ENCODE measurements around the gene PDZD2. TPM values are rescaled to one million over a fixed set of nuclear protein-coding genes. Genes with fewer than 3 reads are reported as not detected.
"Not testable (repeated sequence)": the region's sequence is repeated elsewhere in the genome, so short reads cannot be mapped to it uniquely, and the experiment has no call there.

The PDZD2 gene
- total RNA-seq, 1 experiment from 2014 or later, result 2.1 TPM

GRCh38 chr5:31995714-31996113, 356.8 kb downstream of the PDZD2 start:
- H3K36me3 ChIP-seq (replicated peaks; ENCODE audit: control insufficient read depth, insufficient read depth, low read length), result no peaks in the 10 kb centered on the region
- H3K27me3 ChIP-seq (ENCODE audit: control insufficient read depth, insufficient read depth, low read length), result no peaks in the 10 kb centered on the region
- H3K4me3 ChIP-seq (ENCODE audit: insufficient read depth, low read depth, low read length), result no peak overlapping the region
- no peak for DNase-seq

- Histone ChIP-seq H3K27me3 (ENCODE audit: control insufficient read depth, insufficient read depth, low read length) (no peaks in the 10 kb centered on the region), H3K4me3 (ENCODE audit: insufficient read depth, low read depth, low read length) (no peak overlapping the region), H3K36me3 (replicated peaks; ENCODE audit: control insufficient read depth, insufficient read depth, low read length) (no peaks in the 10 kb centered on the region)
- no peak for DNase-seq
Observed at GRCh38 chr5:31996909-31997308, 358.0 kb downstream of the PDZD2 start.

- no peak for DNase-seq
- Histone ChIP-seq H3K27me3 (ENCODE audit: control insufficient read depth, insufficient read depth, low read length) (no peaks in the 10 kb centered on the region), H3K36me3 (replicated peaks; ENCODE audit: control insufficient read depth, insufficient read depth, low read length) (peaks cover 2% of the 10 kb centered on the region), H3K4me3 (ENCODE audit: insufficient read depth, low read depth, low read length) (no peak overlapping the region)
Observed at GRCh38 chr5:31999470-31999869, 360.5 kb downstream of the PDZD2 start.

- Histone ChIP-seq H3K4me3 (ENCODE audit: insufficient read depth, low read depth, low read length) (no peak overlapping the region), H3K36me3 (replicated peaks; ENCODE audit: control insufficient read depth, insufficient read depth, low read length) (peaks cover 2% of the 10 kb centered on the region), H3K27me3 (ENCODE audit: control insufficient read depth, insufficient read depth, low read length) (no peaks in the 10 kb centered on the region)
- no peak for DNase-seq
Observed at GRCh38 chr5:32000731-32001130, 361.8 kb downstream of the PDZD2 start.

GRCh38 chr5:32001284-32001683, 362.4 kb downstream of the PDZD2 start:
- no peak overlapping the region for H3K4me3 ChIP-seq (ENCODE audit: insufficient read depth, low read depth, low read length)
- H3K36me3 ChIP-seq (replicated peaks; ENCODE audit: control insufficient read depth, insufficient read depth, low read length), result peaks cover 2% of the 10 kb centered on the region
- DNase-seq, result no peak
- H3K27me3 ChIP-seq (ENCODE audit: control insufficient read depth, insufficient read depth, low read length), result no peaks in the 10 kb centered on the region

GRCh38 chr5:32001707-32002106, 362.8 kb downstream of the PDZD2 start:
- Histone ChIP-seq H3K27me3 (ENCODE audit: control insufficient read depth, insufficient read depth, low read length) (no peaks in the 10 kb centered on the region), H3K36me3 (replicated peaks; ENCODE audit: control insufficient read depth, insufficient read depth, low read length) (peaks cover 2% of the 10 kb centered on the region), H3K4me3 (ENCODE audit: insufficient read depth, low read depth, low read length) (no peak overlapping the region)
- no peak for DNase-seq

- no peak for DNase-seq
- Histone ChIP-seq H3K4me3 (ENCODE audit: insufficient read depth, low read depth, low read length) (no peak overlapping the region), H3K27me3 (ENCODE audit: control insufficient read depth, insufficient read depth, low read length) (no peaks in the 10 kb centered on the region), H3K36me3 (replicated peaks; ENCODE audit: control insufficient read depth, insufficient read depth, low read length) (peaks cover 2% of the 10 kb centered on the region)
Observed at GRCh38 chr5:32002755-32003154, 363.8 kb downstream of the PDZD2 start.

- no peaks in the 10 kb centered on the region for H3K27me3 ChIP-seq (ENCODE audit: control insufficient read depth, insufficient read depth, low read length)
- no peak for DNase-seq
- peaks cover 2% of the 10 kb centered on the region for H3K36me3 ChIP-seq (replicated peaks; ENCODE audit: control insufficient read depth, insufficient read depth, low read length)
- H3K4me3 ChIP-seq (ENCODE audit: insufficient read depth, low read depth, low read length), result no peak overlapping the region
Observed at GRCh38 chr5:32003981-32004380, 365.1 kb downstream of the PDZD2 start.

- no peak for DNase-seq
- H3K4me3 ChIP-seq (ENCODE audit: insufficient read depth, low read depth, low read length), result no peak overlapping the region
- H3K27me3 ChIP-seq (ENCODE audit: control insufficient read depth, insufficient read depth, low read length), result no peaks in the 10 kb centered on the region
- H3K36me3 ChIP-seq (replicated peaks; ENCODE audit: control insufficient read depth, insufficient read depth, low read length), result peaks cover 2% of the 10 kb centered on the region
Observed at GRCh38 chr5:32004404-32004803, 365.5 kb downstream of the PDZD2 start.

- DNase-seq, result no peak
- Histone ChIP-seq H3K36me3 (replicated peaks; ENCODE audit: control insufficient read depth, insufficient read depth, low read length) (no peaks in the 10 kb centered on the region), H3K27me3 (ENCODE audit: control insufficient read depth, insufficient read depth, low read length) (no peaks in the 10 kb centered on the region), H3K4me3 (ENCODE audit: insufficient read depth, low read depth, low read length) (no peak overlapping the region)
Observed at GRCh38 chr5:32008746-32009145, 369.8 kb downstream of the PDZD2 start.

- Histone ChIP-seq H3K36me3 (replicated peaks; ENCODE audit: control insufficient read depth, insufficient read depth, low read length) (no peaks in the 10 kb centered on the region; the same call in 1 of the 2 replicates), H3K4me3 (ENCODE audit: insufficient read depth, low read depth, low read length) (no peak overlapping the region), H3K27me3 (ENCODE audit: control insufficient read depth, insufficient read depth, low read length) (no peaks in the 10 kb centered on the region)
- DNase-seq, result no peak
Observed at GRCh38 chr5:32013658-32014057, 374.7 kb downstream of the PDZD2 start.

- Histone ChIP-seq H3K27me3 (ENCODE audit: control insufficient read depth, insufficient read depth, low read length) (no peaks in the 10 kb centered on the region), H3K36me3 (replicated peaks; ENCODE audit: control insufficient read depth, insufficient read depth, low read length) (no peaks in the 10 kb centered on the region; the same call in 1 of the 2 replicates), H3K4me3 (ENCODE audit: insufficient read depth, low read depth, low read length) (no peak overlapping the region)
- DNase-seq, result no peak
Observed at GRCh38 chr5:32014096-32014745, 375.3 kb downstream of the PDZD2 start.

- H3K36me3 ChIP-seq (replicated peaks; ENCODE audit: control insufficient read depth, insufficient read depth, low read length); DNase-seq; H3K4me3 ChIP-seq (ENCODE audit: insufficient read depth, low read depth, low read length); H3K27me3 ChIP-seq (ENCODE audit: control insufficient read depth, insufficient read depth, low read length): not testable (repeated sequence)
Observed at GRCh38 chr5:32015262-32015661, 376.3 kb downstream of the PDZD2 start.

GRCh38 chr5:32017692-32018367, 378.9 kb downstream of the PDZD2 start:
- Histone ChIP-seq H3K36me3 (replicated peaks; ENCODE audit: control insufficient read depth, insufficient read depth, low read length) (no peaks in the 10 kb centered on the region; the same call in 1 of the 2 replicates), H3K4me3 (ENCODE audit: insufficient read depth, low read depth, low read length) (no peak overlapping the region), H3K27me3 (ENCODE audit: control insufficient read depth, insufficient read depth, low read length) (no peaks in the 10 kb centered on the region)
- no peak for DNase-seq

Measured in H7 (cell line).